Bronchial epithelial cell (primary cell): ENCODE results near the gene STRA6. TPM values are rescaled to one million over a fixed set of nuclear protein-coding genes. Genes with fewer than 3 reads are reported as not detected.

Experiments
- DNase-seq: peaks from one replicate; pipeline ENCODE4 v3.0.0-alpha.2; 2010; ENCODE audit warnings: low read depth
- FAIRE-seq: peaks from 2 replicates; lab custom pipeline; 2011; peaks lifted over from hg19 to GRCh38; lab: Jason Lieb, UNC
- H3K27me3 ChIP-seq: 2 replicates; pipeline ENCODE4 v1.5.1; 2011; ENCODE audit warnings: low read length; ENCODE audit not compliant: control insufficient read depth, insufficient read depth
- H3K36me3 ChIP-seq: 2 replicates; pipeline ENCODE4 v1.5.1; 2011; ENCODE audit warnings: low read length; ENCODE audit not compliant: control insufficient read depth, insufficient read depth
- H3K4me3 ChIP-seq: 2 replicates; pipeline ENCODE4 v1.5.1; 2011; ENCODE audit warnings: mild to moderate bottlenecking, low read depth, low read length, control low read depth
- total RNA-seq: library from RNA; depleted of rRNA; stranded (reverse); fragments of >200 nt; gene quantifications from 2 replicates; pipeline ENCODE4 v1.2.1, GENCODE V29; 2014
- TF ChIP-seq, protein P1 (sequence below): IDR thresholded peaks from 2 replicates; pipeline ENCODE4 v1.5.1; 2011; ENCODE audit warnings: mild to moderate bottlenecking, moderate library complexity, low read length, control low read depth, inconsistent platforms; ENCODE audit not compliant: insufficient read depth, severe bottlenecking

Gene STRA6
- total RNA-seq, 1 donor from 2014 or later = 0.26 TPM

DNA sequence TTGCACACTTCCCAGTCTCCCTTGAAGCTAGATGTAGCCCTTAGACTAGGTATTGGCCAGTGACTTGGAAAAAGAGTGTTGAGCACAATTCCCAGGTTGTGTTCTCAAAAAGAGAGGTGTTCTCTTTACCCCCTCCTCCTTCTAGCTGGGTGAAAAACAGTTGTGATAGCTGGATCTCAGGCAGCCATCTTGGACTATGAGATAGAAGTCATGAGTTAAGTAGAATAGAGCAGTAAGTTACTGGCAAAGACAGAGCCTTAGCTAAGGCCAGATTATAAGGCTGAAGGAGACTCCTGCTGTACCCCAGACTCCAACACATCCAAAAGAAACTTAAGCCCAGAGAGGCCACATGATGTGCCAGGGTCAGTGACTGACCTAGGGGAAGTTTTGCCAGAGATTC lies 8.1 kb upstream of the STRA6 start:
- TF ChIP-seq, protein P1, sequence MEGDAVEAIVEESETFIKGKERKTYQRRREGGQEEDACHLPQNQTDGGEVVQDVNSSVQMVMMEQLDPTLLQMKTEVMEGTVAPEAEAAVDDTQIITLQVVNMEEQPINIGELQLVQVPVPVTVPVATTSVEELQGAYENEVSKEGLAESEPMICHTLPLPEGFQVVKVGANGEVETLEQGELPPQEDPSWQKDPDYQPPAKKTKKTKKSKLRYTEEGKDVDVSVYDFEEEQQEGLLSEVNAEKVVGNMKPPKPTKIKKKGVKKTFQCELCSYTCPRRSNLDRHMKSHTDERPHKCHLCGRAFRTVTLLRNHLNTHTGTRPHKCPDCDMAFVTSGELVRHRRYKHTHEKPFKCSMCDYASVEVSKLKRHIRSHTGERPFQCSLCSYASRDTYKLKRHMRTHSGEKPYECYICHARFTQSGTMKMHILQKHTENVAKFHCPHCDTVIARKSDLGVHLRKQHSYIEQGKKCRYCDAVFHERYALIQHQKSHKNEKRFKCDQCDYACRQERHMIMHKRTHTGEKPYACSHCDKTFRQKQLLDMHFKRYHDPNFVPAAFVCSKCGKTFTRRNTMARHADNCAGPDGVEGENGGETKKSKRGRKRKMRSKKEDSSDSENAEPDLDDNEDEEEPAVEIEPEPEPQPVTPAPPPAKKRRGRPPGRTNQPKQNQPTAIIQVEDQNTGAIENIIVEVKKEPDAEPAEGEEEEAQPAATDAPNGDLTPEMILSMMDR = no peak
- H3K4me3 ChIP-seq = no peak overlapping the region
- DNase-seq (no peak), FAIRE-seq (no peak)
- H3K27me3 ChIP-seq = no peaks in the 10 kb centered on the region
- no peaks in the 10 kb centered on the region for H3K36me3 ChIP-seq

DNA sequence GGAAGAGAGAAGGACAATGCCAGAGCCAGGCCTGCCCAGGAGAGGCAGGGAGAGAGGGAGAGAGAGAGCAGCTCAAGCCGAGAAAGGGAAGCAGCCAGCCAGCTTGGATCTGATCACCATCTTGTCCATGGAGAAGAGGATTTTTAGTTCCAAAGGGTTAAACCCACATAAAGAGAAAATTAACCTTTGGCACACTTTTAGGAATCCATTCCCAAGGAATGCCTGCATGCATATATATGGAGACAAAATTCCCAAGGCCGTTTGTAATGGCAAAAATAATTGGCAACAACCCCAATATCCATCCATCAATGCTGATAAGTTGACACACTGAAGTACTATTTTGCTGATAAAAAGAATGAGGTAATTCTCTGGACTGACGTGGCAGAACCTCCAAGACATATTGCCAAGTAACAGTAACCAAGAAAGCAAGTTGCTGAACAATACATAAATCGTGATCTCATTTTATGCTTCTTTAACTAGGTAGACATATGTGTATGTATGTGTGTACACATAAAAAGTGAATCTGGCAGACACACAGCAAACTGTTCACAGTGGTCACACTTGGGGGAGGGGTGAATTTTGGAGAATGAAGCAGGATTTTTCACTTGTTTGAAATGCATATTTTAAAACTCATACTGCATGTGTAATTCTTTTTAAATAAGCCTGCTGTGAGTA lies 7.5 kb upstream of the STRA6 start:
- Histone ChIP-seq H3K4me3 (no peak overlapping the region), H3K27me3 (no peaks in the 10 kb centered on the region), H3K36me3 (no peaks in the 10 kb centered on the region)
- FAIRE-seq (no peak), DNase-seq (peak; percentile 92)
- TF ChIP-seq, protein P1 = no peak

DNA sequence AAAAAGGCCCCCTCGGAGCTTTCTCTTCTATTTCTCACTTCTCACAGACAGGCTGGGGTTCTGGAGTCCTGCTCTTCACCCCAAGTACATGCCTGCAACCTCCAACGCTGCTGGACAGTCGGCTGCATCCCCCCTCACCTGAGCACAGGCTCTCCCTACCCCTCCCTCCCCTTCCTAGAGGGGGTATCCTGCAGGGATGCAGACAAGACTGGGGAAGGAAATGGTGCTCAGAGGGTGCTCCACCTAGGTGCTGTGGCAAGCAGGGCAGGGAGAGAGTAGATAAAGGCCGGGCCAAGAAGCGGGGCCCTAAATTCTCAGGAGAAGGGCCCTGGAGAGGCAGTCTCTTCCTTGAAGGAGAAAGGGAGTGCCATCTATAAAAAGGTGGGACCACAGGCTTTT lies 7.0 kb upstream of the STRA6 start:
- Histone ChIP-seq H3K36me3 (no peaks in the 10 kb centered on the region), H3K27me3 (no peaks in the 10 kb centered on the region), H3K4me3 (no peak overlapping the region)
- TF ChIP-seq, protein P1 = no peak
- FAIRE-seq (no peak), DNase-seq (no peak)

DNA sequence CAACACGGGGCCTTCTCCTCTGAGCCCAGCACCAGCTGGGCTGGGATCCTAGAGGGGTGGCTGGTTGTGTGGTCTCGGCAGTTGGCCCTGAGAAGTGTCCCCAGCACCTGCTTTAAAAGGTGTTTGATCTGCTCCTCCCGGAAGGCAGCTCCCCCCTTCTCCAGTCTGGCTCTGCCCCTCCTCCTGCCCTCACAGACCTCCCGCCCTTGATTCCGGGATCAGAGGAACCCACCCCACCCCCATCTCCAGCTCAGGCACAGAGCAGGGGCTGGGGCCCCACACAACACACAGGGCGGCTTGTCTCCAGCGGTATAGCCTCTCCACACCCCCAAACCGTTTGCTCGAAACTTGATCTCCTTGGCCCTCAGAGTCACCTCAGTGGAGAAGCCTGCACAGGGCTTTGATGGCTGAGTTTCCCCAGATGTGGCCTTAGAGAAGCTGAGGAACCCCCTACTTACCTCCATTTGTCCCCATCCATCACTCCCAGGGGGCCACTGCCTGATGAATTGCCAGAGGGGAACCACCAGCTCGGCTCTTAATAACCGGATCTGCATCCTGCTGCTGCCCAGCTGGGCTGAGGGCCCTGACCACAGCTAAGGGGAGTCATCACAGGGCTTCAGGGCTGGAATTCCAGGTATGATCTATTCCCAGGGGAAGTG lies 6.4 kb upstream of the STRA6 start:
- Histone ChIP-seq H3K27me3 (no peaks in the 10 kb centered on the region), H3K4me3 (no peak overlapping the region), H3K36me3 (no peaks in the 10 kb centered on the region)
- TF ChIP-seq, protein P1 = no peak
- FAIRE-seq (no peak), DNase-seq (peak; percentile 27)

DNA sequence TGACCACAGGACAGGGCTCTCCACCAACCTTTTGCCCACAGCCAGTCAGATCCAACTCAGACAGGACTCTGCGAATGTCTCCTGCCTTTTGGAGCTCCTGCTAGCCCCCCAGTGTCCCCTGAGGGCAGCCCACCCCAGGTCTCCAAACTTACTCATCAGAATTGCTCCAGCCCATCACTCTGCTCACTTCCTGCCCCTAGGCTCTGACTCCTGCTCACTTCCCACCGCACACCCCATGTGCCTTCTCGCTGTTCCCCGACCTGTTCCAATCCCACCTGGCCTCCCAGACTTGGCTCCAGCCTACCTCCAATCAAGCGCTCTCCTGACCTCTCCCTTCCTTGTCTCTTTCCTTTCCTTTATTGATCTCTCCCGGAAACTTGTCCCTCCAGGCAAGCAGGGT lies 5.9 kb upstream of the STRA6 start:
- FAIRE-seq (no peak), DNase-seq (no peak)
- no peak overlapping the region for H3K4me3 ChIP-seq
- no peaks in the 10 kb centered on the region for H3K36me3 ChIP-seq
- no peaks in the 10 kb centered on the region for H3K27me3 ChIP-seq
- TF ChIP-seq, protein P1 = no peak
